ENCODE data around the gene CRIM1.

DNA sequence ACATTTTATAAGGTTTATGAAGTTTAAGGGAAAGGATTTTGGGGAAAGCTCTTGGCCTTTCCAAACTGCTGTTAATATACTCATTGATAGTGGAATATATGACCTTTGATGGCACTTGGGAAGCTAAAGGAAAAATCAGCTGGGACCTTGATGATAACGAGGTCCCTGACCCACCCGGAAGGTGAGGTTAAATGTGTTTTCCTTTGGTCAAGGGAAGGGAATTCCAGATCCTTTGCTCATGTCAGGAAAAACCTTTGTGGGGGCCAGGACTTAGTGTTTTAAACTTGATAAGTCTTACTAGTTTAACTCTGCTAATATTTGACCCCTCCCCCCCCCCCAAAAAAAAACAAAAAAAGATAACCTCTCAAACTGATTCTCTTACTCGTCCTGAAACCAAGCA, 50.7 kb downstream of the CRIM1 start:
- TF ChIP-seq, protein P1, sequence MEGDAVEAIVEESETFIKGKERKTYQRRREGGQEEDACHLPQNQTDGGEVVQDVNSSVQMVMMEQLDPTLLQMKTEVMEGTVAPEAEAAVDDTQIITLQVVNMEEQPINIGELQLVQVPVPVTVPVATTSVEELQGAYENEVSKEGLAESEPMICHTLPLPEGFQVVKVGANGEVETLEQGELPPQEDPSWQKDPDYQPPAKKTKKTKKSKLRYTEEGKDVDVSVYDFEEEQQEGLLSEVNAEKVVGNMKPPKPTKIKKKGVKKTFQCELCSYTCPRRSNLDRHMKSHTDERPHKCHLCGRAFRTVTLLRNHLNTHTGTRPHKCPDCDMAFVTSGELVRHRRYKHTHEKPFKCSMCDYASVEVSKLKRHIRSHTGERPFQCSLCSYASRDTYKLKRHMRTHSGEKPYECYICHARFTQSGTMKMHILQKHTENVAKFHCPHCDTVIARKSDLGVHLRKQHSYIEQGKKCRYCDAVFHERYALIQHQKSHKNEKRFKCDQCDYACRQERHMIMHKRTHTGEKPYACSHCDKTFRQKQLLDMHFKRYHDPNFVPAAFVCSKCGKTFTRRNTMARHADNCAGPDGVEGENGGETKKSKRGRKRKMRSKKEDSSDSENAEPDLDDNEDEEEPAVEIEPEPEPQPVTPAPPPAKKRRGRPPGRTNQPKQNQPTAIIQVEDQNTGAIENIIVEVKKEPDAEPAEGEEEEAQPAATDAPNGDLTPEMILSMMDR (IDR thresholded peaks at IDR 0.05) = no peak
- TF ChIP-seq POLR2A (IDR thresholded peaks at IDR 0.05) (no peak), POLR2AphosphoS5 (IDR thresholded peaks at IDR 0.05) (no peak)
